Measurements from ENCODE around the gene RPTOR.

GRCh38 chr17:80529904-80530292, 14.7 kb upstream of the RPTOR start:
- no peak for TF ChIP-seq CTCF (IDR thresholded peaks at IDR 0.05)
- TF ChIP-seq POLR2AphosphoS5 (IDR thresholded peaks at IDR 0.05) = no peak
- TF ChIP-seq EP300 (IDR thresholded peaks at IDR 0.05) = no peak

Measured in esophagus muscularis mucosa (tissue), 4 donors.